T47D (cell line): Measurements from ENCODE around the gene ANKRD39.
"Not testable (repeated sequence)": the region's sequence is repeated elsewhere in the genome, so short reads cannot be mapped to it uniquely, and the experiment has no call there.

ENCODE experiments used
- DNase-seq, 2 experiments: peaks; one replicate each; pipeline versions ENCODE4 v3.0.0 to v3.0.0-alpha.2; 2011 to 2012; ENCODE audit warnings: low read depth in 1 of 2, low spot score in 1 of 2
- JUND ChIP-seq: IDR thresholded peaks from 2 replicates; pipeline ENCODE4 v1.6.1; 2012; ENCODE audit warnings: low read depth
- in situ Hi-C: cut with HindIII; loops from 2 replicates; pipeline ENCODE4 v1.10.0; 2016; ENCODE audit warnings: low sequenced_read_pairs, low pct_unique_long_range_greater_than_20kb

The ANKRD39 gene

GRCh38 chr2:96894151-96894531, 36.3 kb upstream of the ANKRD39 start:
- no peak for TF ChIP-seq JUND
- in situ Hi-C loops = no loop called here
- no peak for DNase-seq

- in situ Hi-C loops = no loop called here
- TF ChIP-seq JUND = no peak
- DNase-seq = no peak
Measured at GRCh38 chr2:96893289-96894150, 35.7 kb upstream of the ANKRD39 start.

- in situ Hi-C loops = no loop called here
- DNase-seq = peak in 1 of 2 experiments; percentile 34
- no peak for TF ChIP-seq JUND
Measured at GRCh38 chr2:96891591-96892333, 33.9 kb upstream of the ANKRD39 start.

GRCh38 chr2:96890726-96891385, 33.0 kb upstream of the ANKRD39 start:
- TF ChIP-seq JUND = no peak
- in situ Hi-C loops = no loop called here
- DNase-seq = no peak

GRCh38 chr2:96890252-96890651, 32.4 kb upstream of the ANKRD39 start:
- no peak for DNase-seq
- TF ChIP-seq JUND = no peak
- in situ Hi-C loops = no loop called here

- in situ Hi-C loops = not testable (repeated sequence)
Measured at GRCh38 chr2:96889502-96889901, 31.7 kb upstream of the ANKRD39 start.

GRCh38 chr2:96888072-96889011, 30.5 kb upstream of the ANKRD39 start:
- peak; percentile 47 to 89 for DNase-seq
- no peak for TF ChIP-seq JUND
- in situ Hi-C loops = no loop called here

More at GRCh38 chr2:96889502-96889901, 31.7 kb upstream of the ANKRD39 start:
- not testable (repeated sequence) for DNase-seq

- TF ChIP-seq JUND = no peak
- in situ Hi-C loops = no loop called here
- DNase-seq = no peak
Measured at GRCh38 chr2:96887493-96888012, 29.7 kb upstream of the ANKRD39 start.

- TF ChIP-seq JUND = no peak
- DNase-seq = no peak
- in situ Hi-C loops = no loop called here
Measured at GRCh38 chr2:96885432-96886347, 27.9 kb upstream of the ANKRD39 start.

GRCh38 chr2:96884299-96885094, 26.7 kb upstream of the ANKRD39 start:
- no peak for TF ChIP-seq JUND
- no peak for DNase-seq
- in situ Hi-C loops = no loop called here

- TF ChIP-seq JUND = no peak
- in situ Hi-C loops = no loop called here
- no peak for DNase-seq
Measured at GRCh38 chr2:96883306-96883705, 25.5 kb upstream of the ANKRD39 start.
